HepG2 (cell line): ENCODE results near the gene CARMIL1. TPM values are rescaled to one million over a fixed set of nuclear protein-coding genes. Genes with fewer than 3 reads are reported as not detected.

Experiments
- AHDC1 ChIP-seq: sonication (generic); formaldehyde crosslinking; IDR thresholded peaks from 2 replicates; pipeline ENCODE4 v1.5.1; 2020; ENCODE audit warnings: mild to moderate bottlenecking, missing genetic modification reagents, borderline replicate concordance
- HNF4A ChIP-seq: sonication (generic); formaldehyde crosslinking; IDR thresholded peaks from 2 replicates; pipeline ENCODE4 v1.4.0; 2020; ENCODE audit warnings: missing genetic modification reagents
- NFE2L1 ChIP-seq: sonication (generic); formaldehyde crosslinking; IDR thresholded peaks from 2 replicates; pipeline ENCODE4 v1.4.0; 2020; ENCODE audit warnings: missing genetic modification reagents, mild to moderate bottlenecking, borderline replicate concordance
- PHB2 ChIP-seq: fragments of 450-650 bp; IDR thresholded peaks from 2 replicates; pipeline ENCODE4 v1.6.1; 2018; ENCODE audit not compliant: partially characterized antibody
- RFXAP ChIP-seq: sonication (generic); formaldehyde crosslinking; IDR thresholded peaks from 2 replicates; pipeline ENCODE4 v1.4.0; 2020; ENCODE audit warnings: missing genetic modification reagents, borderline replicate concordance
- SATB2 ChIP-seq: sonication (generic); formaldehyde crosslinking; IDR thresholded peaks from 2 replicates; pipeline ENCODE4 v1.5.0; 2020; ENCODE audit warnings: missing genetic modification reagents
- SNAI1 ChIP-seq: sonication (generic); formaldehyde crosslinking; IDR thresholded peaks from 2 replicates; pipeline ENCODE4 v1.5.0; 2020; ENCODE audit warnings: mild to moderate bottlenecking, missing genetic modification reagents, borderline replicate concordance
- TEF ChIP-seq: sonication (generic); formaldehyde crosslinking; IDR thresholded peaks from 2 replicates; pipeline ENCODE4 v1.5.0; 2020; ENCODE audit warnings: missing genetic modification reagents
- ZNF333 ChIP-seq: sonication (generic); formaldehyde crosslinking; IDR thresholded peaks from 2 replicates; pipeline ENCODE4 v1.4.0; 2020; ENCODE audit warnings: mild to moderate bottlenecking, missing genetic modification reagents, borderline replicate concordance
- ZNF589 ChIP-seq: sonication (generic); formaldehyde crosslinking; conservative IDR thresholded peaks from 2 replicates; pipeline ENCODE4 v1.8.0; 2022; ENCODE audit warnings: mild to moderate bottlenecking, moderate library complexity, missing genetic modification reagents
- ZNF780A ChIP-seq: sonication (generic); formaldehyde crosslinking; IDR thresholded peaks from 2 replicates; pipeline ENCODE4 v1.8.0; 2022; ENCODE audit warnings: mild to moderate bottlenecking, missing genetic modification reagents, moderate library complexity
- ZNF816 ChIP-seq: sonication (generic); formaldehyde crosslinking; IDR thresholded peaks from 2 replicates; pipeline ENCODE4 v1.8.0; 2022; ENCODE audit warnings: missing genetic modification reagents, mild to moderate bottlenecking, borderline replicate concordance
- polyA plus RNA-seq, 8 experiments: library from polyadenylated mRNA; depleted of rRNA in 3 of 8; stranded (reverse) in 7 of 8; unstranded in 1 of 8; fragments of >200 nt; fragmentation: Illumina TruSeq in 4 of 8; extraction: Trizol in 4 of 8; gene quantifications; 2 replicates each; pipeline versions ENCODE4 v1.2.1 to v1.2.3, GENCODE V29; 2011 to 2016; ENCODE audit warnings: low read depth in 4 of 8, missing spikeins in 1 of 8, mixed read lengths in 1 of 8; ENCODE audit not compliant: insufficient read depth in 1 of 8
- total RNA-seq, 5 experiments: library from RNA; depleted of rRNA; stranded (reverse); fragments of >200 nt; fragmentation: Illumina TruSeq; extraction: Trizol; gene quantifications; 2 replicates each; pipeline ENCODE4 v1.2.3, GENCODE V29; 2016; ENCODE audit warnings: low read depth in 1 of 5
- TF ChIP-seq, protein P1 (sequence below): sonication (generic); formaldehyde crosslinking; IDR thresholded peaks from 2 replicates; pipeline ENCODE4 v1.5.0; 2020; ENCODE audit warnings: mild to moderate bottlenecking, missing genetic modification reagents
- TF ChIP-seq, protein P2 (sequence below): sonication (generic); formaldehyde crosslinking; IDR thresholded peaks from 2 replicates; pipeline ENCODE4 v1.8.0; 2022; ENCODE audit warnings: missing genetic modification reagents, mild to moderate bottlenecking, moderate library complexity, borderline replicate concordance
- TF ChIP-seq, protein P3 (sequence below): sonication (generic); formaldehyde crosslinking; IDR thresholded peaks from 2 replicates; pipeline ENCODE4 v1.4.0; 2020; ENCODE audit warnings: missing genetic modification reagents, borderline replicate concordance

Gene CARMIL1
- total and polyA plus RNA-seq, 2 of the 13 experiments (the other 11 are each of a cell fraction or from before 2014, with no cell fraction given) = 1.8 to 2.6 TPM

- TF ChIP-seq AHDC1 (CRISPR knock-in tag) (peak; percentile 95), ZNF333 (CRISPR knock-in tag) (no peak), ZNF589 (CRISPR knock-in tag) (no peak), PHB2 (no peak), NFE2L1 (CRISPR knock-in tag) (no peak), RFXAP (CRISPR knock-in tag) (peak; percentile 67; the same call in 1 of the 2 replicates), ZNF780A (no peak), SATB2 (CRISPR knock-in tag) (no peak), TEF (CRISPR knock-in tag) (no peak), SNAI1 (no peak), HNF4A (CRISPR knock-in tag) (peak; percentile 98), ZNF816 (CRISPR knock-in tag) (peak; percentile 51; the same call in 1 of the 2 replicates)
- TF ChIP-seq, protein P1, sequence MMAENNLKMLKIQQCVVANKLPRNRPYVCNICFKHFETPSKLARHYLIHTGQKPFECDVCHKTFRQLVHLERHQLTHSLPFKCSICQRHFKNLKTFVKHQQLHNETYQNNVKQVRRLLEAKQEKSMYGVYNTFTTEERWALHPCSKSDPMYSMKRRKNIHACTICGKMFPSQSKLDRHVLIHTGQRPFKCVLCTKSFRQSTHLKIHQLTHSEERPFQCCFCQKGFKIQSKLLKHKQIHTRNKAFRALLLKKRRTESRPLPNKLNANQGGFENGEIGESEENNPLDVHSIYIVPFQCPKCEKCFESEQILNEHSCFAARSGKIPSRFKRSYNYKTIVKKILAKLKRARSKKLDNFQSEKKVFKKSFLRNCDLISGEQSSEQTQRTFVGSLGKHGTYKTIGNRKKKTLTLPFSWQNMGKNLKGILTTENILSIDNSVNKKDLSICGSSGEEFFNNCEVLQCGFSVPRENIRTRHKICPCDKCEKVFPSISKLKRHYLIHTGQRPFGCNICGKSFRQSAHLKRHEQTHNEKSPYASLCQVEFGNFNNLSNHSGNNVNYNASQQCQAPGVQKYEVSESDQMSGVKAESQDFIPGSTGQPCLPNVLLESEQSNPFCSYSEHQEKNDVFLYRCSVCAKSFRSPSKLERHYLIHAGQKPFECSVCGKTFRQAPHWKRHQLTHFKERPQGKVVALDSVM (CRISPR knock-in tag) = peak; percentile 93
- TF ChIP-seq, protein P2, sequence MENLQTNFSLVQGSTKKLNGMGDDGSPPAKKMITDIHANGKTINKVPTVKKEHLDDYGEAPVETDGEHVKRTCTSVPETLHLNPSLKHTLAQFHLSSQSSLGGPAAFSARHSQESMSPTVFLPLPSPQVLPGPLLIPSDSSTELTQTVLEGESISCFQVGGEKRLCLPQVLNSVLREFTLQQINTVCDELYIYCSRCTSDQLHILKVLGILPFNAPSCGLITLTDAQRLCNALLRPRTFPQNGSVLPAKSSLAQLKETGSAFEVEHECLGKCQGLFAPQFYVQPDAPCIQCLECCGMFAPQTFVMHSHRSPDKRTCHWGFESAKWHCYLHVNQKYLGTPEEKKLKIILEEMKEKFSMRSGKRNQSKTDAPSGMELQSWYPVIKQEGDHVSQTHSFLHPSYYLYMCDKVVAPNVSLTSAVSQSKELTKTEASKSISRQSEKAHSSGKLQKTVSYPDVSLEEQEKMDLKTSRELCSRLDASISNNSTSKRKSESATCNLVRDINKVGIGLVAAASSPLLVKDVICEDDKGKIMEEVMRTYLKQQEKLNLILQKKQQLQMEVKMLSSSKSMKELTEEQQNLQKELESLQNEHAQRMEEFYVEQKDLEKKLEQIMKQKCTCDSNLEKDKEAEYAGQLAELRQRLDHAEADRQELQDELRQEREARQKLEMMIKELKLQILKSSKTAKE (CRISPR knock-in tag) = no peak; the same call in 1 of the 2 replicates
- TF ChIP-seq, protein P3, sequence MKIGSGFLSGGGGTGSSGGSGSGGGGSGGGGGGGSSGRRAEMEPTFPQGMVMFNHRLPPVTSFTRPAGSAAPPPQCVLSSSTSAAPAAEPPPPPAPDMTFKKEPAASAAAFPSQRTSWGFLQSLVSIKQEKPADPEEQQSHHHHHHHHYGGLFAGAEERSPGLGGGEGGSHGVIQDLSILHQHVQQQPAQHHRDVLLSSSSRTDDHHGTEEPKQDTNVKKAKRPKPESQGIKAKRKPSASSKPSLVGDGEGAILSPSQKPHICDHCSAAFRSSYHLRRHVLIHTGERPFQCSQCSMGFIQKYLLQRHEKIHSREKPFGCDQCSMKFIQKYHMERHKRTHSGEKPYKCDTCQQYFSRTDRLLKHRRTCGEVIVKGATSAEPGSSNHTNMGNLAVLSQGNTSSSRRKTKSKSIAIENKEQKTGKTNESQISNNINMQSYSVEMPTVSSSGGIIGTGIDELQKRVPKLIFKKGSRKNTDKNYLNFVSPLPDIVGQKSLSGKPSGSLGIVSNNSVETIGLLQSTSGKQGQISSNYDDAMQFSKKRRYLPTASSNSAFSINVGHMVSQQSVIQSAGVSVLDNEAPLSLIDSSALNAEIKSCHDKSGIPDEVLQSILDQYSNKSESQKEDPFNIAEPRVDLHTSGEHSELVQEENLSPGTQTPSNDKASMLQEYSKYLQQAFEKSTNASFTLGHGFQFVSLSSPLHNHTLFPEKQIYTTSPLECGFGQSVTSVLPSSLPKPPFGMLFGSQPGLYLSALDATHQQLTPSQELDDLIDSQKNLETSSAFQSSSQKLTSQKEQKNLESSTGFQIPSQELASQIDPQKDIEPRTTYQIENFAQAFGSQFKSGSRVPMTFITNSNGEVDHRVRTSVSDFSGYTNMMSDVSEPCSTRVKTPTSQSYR = peak; percentile 22; the same call in 1 of the 2 replicates
Measured at GRCh38 chr6:25635886-25636317, 356.7 kb downstream of the CARMIL1 start (continued).
